ENCODE measurements around the gene PGR.

Gene PGR

DNA sequence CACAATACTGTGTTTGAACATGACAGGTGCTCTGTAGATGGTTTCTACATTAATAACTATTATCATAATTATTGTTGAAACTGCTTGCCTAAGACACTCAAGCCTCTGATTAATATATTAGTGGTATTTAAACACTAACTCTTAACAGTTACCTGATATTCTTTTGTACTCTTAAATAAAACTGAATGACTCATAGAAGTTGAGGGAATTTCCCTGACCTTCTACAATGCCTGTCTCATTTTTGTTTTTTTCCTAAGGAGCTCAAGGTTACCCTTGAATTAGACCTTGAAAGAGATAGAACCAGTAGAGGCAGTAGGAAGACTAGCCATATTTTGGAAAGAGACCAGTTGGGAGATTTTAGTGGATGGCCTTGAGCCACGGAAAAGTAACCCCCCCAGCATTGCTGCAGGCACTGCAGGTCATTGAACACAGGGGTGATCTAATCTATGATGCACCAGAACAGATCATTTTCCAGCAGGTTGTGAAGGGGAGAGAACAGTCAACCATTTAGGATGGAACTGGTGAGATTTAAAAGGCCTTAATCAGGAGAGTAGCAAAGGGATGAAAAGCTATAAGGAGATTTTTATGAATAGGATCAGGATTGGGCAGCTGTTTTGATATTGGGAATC, 148.3 kb downstream of the PGR start:
- no peak overlapping the region for H3K4me3 ChIP-seq (replicated peaks; ENCODE audit: low read depth, low read length)
- TF ChIP-seq, protein P1, sequence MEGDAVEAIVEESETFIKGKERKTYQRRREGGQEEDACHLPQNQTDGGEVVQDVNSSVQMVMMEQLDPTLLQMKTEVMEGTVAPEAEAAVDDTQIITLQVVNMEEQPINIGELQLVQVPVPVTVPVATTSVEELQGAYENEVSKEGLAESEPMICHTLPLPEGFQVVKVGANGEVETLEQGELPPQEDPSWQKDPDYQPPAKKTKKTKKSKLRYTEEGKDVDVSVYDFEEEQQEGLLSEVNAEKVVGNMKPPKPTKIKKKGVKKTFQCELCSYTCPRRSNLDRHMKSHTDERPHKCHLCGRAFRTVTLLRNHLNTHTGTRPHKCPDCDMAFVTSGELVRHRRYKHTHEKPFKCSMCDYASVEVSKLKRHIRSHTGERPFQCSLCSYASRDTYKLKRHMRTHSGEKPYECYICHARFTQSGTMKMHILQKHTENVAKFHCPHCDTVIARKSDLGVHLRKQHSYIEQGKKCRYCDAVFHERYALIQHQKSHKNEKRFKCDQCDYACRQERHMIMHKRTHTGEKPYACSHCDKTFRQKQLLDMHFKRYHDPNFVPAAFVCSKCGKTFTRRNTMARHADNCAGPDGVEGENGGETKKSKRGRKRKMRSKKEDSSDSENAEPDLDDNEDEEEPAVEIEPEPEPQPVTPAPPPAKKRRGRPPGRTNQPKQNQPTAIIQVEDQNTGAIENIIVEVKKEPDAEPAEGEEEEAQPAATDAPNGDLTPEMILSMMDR (IDR thresholded peaks at IDR 0.05; ENCODE audit: low read depth, low read length, missing control alignments) = no peak
- no peak for DNase-seq (ENCODE audit: extremely low read depth, low read depth)

DNA sequence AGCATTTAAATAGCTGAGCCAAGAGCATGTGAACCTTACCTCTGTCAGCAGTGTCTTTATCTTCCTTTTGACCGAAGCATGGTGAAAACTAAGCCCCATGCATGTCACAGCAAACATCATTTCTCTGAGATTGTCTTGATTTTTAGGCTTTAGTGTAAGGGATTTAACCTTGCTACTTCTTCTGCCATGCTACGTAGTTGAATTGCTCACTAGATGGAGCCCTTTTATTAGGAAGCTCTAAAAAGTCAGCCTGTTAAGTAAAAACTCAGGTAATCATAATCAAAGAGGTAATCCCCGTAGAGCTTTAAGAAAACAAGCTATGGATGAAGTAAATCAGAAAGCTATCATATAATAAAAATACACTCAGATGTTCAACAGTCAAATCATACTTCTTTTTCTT, 149.5 kb downstream of the PGR start:
- TF ChIP-seq, protein P1 (IDR thresholded peaks at IDR 0.05; ENCODE audit: low read depth, low read length, missing control alignments) = peak; percentile 24
- no peak overlapping the region for H3K4me3 ChIP-seq (replicated peaks; ENCODE audit: low read depth, low read length)
- DNase-seq (ENCODE audit: extremely low read depth, low read depth) = no peak

All from HFF-Myc (cell line).